GM13976 (cell line): ENCODE data around the gene ZDBF2.

Experiments
- DNase-seq: peaks from one replicate; pipeline ENCODE4 v3.0.0; 2012; ENCODE audit warnings: low spot score
- CTCF ChIP-seq: IDR thresholded peaks from 2 replicates; pipeline ENCODE4 v1.5.1; 2012; ENCODE audit warnings: borderline replicate concordance, mild to moderate bottlenecking; ENCODE audit not compliant: insufficient read depth; ENCODE audit errors: extremely low read depth, missing control alignments, control extremely low read depth
- in situ Hi-C: fragments of 300-500 bp; cut with MboI; formaldehyde crosslinking; loops from one replicate; pipeline ENCODE4 v1.12.0; 2022; ENCODE audit warnings: low sequenced_read_pairs, mixed read lengths, inconsistent platforms; ENCODE audit not compliant: unreplicated experiment

Gene ZDBF2

GRCh38 chr2:206361407-206362045 is 87.1 kb downstream of the ZDBF2 start:
- no peak for TF ChIP-seq CTCF
- in situ Hi-C loops: no loop called here
- DNase-seq: peak; percentile 37
